GM19238 (cell line): Measurements from ENCODE around the gene ANGPTL4.
"Not testable (repeated sequence)": the region's sequence is repeated elsewhere in the genome, so short reads cannot be mapped to it uniquely, and the experiment has no call there.

Source experiments
- DNase-seq: peaks from one replicate; pipeline ENCODE4 v3.0.0; 2011; ENCODE audit warnings: low spot score; ENCODE audit not compliant: insufficient read length

The ANGPTL4 gene

GRCh38 chr19:8334458-8335342 lies 29.3 kb upstream of the ANGPTL4 start:
- DNase-seq: no peak

DNA sequence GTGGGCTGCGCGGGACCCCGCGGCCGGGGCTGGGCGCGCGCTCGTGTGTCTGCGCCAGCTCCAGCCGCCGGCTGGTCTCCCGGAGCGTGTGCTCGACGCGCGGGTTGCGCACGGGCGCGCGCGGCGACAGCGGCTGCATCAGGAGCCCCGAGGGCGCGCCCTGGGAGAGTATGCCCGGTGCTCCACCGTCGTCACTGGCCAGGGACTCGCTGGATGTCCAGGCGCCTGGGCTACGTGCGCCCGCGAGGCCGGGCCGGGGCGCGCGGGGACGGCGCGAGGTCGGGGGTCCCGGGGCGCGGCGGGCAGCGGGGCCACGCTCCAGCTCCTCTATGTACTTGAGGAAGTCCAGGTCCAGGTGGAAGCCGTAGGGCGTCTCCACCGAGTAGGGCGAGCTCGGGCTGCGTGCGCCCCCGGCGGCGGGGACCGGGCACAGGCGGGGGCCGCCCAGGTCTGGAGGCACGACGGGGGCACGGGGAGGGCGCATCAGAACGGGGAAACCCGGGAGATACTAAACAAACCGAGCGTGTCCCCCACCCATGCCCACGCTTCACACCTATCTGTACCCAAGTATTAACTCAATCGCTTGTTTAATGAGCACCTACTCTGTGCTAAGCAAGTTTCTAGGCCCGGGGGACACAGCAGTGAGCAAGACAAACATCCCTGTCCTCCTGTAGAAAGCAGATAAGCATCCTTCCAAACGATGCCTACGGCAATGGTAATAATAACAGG lies 28.4 kb upstream of the ANGPTL4 start:
- no peak for DNase-seq

DNA sequence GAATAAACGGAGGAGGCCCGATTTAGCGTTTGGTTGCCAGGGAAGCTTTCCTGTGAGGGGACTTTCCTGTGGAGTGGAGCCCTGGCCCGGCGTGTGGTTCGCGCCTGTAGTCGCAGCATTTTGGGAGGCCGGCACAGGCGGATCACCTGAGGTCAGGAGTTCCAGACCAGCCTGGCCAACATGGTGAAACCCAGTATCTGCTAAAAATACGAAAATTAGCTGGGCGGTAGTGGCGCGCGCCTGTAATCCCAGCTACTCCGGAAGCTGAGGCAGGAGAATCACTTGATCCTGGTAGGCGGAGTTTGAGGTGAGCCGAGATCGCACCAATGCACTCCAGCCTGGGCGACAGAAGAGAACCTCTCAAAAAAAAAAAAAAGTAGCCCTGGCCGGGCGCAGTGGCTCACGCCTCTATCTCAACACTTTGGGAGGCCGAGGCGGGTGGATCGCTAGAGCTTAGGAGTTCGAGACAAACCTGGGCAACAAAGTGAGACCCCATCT lies 27.8 kb upstream of the ANGPTL4 start:
- no peak for DNase-seq

DNA sequence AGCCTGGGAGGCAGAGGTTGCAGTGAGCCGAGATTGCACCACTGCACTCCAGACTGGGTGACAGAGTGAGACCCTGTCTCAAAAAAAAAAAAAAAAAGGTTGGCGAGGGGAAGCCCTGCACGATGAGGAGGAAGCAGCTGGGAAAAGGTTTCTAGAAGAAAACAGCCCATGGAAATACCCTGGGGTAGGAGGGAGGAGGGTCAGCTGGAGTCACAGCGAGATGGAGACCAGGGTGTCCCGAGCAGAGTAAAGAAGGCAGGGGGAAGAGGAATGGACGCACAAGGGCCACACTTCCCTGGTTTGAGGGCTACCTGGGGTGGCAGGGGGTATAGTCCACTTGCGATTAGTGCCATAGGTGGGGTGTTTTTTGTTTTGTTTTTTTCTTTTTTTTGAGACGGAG lies 27.3 kb upstream of the ANGPTL4 start:
- no peak for DNase-seq

DNA sequence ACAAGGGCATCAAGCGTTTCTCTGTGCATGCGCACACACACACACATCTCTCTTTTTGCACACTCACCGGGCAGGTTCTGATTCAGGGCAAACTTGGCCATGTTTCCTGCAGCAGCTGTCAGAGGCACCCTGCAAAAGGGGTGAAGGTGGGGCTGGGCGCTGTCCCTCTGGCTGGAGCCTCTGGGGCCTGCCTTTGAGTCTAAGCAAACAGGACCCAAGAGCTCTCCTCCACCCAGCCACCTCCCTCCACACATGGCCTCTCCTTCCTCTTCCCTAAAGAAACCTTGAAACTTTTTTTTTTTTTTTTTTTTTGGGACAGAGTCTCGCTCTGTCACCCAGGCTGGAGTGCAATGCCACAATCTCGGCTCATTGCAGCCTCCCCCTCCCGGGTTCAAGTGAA lies 26.2 kb upstream of the ANGPTL4 start:
- DNase-seq: no peak

GRCh38 chr19:8338835-8339234 lies 25.1 kb upstream of the ANGPTL4 start:
- DNase-seq: no peak

GRCh38 chr19:8340341-8341096 lies 23.4 kb upstream of the ANGPTL4 start:
- no peak for DNase-seq

- not testable (repeated sequence) for DNase-seq
Measured at GRCh38 chr19:8341504-8341903, 22.5 kb upstream of the ANGPTL4 start.

GRCh38 chr19:8342316-8342683 lies 21.7 kb upstream of the ANGPTL4 start:
- no peak for DNase-seq

- peak; percentile 98 for DNase-seq
Measured at GRCh38 chr19:8342684-8343482, 21.1 kb upstream of the ANGPTL4 start, which contains the start of gene KANK3. Gene KANK3, minus strand, starts transcription at chr19:8343262. Its CDS starts 5,434 bp downstream, at chr19:8337828.

DNA sequence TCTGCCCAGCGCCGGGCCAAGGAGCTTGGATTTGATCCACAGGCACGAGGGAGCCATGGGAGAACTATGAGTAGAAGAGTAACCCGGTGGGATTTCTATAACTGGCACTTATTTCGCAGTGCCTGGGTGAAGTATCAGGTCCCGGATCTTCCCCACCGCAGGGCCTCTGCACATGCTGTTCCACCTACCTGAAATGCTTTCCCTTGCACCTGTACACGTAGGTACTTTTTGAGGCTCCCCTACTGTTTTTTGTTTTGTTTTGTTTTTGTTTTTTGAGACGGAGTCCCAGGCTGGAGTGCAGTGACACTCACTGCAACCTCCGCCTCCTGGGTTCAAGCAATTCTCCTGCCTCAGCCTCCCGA lies 20.5 kb upstream of the ANGPTL4 start:
- DNase-seq: no peak

DNA sequence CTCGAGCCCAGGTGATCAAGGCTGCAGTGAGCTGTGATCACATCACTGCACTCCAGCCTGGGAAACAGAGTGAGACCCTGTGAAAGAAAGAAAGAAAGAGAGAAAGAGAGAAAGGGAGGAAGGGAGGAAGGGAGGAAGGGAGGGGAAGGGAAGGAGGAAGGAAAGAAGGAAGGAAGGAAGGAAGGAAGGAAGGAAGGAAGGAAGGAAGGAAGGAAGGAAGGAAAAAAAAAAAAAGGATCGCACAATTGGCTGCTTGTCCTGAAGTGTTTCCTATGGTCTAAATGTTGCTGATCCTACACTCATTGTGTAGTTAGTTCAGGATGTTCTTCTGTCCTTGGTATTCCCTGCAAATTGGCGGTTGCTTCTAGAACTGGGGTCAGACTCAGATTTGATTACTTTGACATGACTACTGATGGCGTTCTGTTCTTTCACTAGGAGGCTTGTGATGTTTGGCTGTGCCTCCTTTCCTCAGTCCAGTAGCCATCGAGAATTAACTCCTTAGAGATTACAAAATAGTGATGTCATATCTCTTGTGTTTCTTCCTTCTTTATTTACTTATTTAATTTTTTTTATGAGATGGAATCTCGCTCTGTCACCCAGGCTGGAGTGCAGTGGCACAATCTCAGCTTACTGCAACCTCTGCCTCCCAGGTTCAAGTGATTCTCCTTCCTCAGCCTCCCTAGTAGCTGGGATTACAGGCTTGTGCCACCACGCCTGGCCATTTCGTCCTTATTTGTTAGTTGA lies 14.2 kb upstream of the ANGPTL4 start:
- DNase-seq: not testable (repeated sequence)

DNA sequence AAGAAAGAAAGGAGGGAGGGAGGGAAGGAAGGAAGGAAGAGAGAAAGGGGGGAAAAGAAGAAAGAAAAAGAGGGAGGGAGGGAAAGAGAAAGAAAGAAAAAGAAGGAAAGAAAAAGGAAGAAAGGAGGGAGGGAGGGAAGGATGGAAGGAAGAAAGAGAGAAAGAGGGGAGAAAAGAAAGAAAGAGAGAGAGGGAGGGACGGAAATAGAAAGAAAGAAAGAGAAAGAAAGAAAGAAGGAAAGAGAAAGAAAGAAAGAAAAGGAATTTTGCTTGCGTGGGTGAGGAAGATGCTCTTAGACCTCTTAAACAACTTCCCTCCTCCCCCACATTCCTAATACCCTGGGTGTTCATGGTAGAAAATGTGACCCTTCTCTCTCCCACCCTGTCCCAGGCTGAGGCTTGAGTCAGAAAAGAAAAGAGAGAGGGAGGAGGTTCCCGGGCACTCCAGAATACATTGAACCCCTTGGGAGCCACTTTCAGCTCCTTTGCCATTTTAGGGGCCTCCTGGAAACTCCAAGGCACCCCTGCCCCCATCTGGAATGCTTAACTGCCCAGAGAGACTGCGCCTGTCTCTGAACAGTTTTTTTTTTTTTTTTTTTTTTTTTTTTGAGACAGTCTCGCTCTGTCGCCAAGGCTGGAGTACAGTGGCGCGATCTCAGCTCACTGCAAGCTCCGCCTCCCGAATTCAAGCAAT lies 11.7 kb upstream of the ANGPTL4 start:
- no peak for DNase-seq

DNA sequence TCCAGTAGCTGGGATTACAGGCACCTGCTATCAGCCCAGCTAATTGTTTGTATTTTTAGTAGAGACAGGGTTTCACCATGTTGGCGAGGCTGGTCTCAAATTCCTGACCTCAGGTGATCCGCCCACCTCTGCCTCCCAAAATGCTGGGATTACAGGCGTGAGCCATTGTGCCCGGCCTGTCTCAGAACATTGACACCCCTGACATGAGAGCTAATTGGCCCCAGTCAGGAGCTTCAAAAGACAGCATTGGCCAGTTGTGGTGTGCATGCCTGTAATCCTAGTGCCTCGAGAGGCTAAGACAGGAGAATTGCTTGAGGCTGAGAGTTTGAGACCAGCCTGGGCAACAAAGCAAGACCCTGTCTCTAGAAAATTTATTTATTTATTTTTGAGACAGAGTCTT lies 11.1 kb upstream of the ANGPTL4 start:
- DNase-seq: not testable (repeated sequence)

GRCh38 chr19:8355631-8356402 lies 8.1 kb upstream of the ANGPTL4 start:
- DNase-seq: no peak

GRCh38 chr19:8357007-8357521 lies 6.9 kb upstream of the ANGPTL4 start:
- no peak for DNase-seq

GRCh38 chr19:8358948-8359347 lies 5.0 kb upstream of the ANGPTL4 start:
- no peak for DNase-seq

DNA sequence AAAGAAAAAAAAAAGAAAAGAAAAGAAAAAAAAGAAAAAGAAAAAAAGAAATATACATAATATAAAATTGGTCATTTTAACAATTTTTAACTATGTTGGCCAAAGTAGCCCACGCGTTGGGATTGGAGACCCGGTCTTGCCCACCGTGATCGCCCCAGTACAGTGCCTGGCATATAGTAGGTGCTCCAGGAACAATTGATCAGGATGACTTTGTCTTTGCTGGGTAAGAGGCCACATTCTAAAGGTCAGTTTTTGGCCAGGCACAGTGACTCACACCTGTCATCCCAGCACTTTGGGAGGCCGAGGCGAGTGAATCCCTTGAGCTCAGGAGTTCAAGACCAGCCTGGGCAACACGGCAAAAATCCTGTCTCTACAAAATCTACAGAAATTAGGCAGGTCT lies 3.8 kb upstream of the ANGPTL4 start:
- DNase-seq: no peak
